Measurements from ENCODE around the gene HSH2D.
A peak's percentile ranks its signal among the peaks of the same experiment; 100 is the strongest.
"Not testable (repeated sequence)": the region's sequence is repeated elsewhere in the genome, so short reads cannot be mapped to it uniquely, and the experiment has no call there.

Gene HSH2D

DNA sequence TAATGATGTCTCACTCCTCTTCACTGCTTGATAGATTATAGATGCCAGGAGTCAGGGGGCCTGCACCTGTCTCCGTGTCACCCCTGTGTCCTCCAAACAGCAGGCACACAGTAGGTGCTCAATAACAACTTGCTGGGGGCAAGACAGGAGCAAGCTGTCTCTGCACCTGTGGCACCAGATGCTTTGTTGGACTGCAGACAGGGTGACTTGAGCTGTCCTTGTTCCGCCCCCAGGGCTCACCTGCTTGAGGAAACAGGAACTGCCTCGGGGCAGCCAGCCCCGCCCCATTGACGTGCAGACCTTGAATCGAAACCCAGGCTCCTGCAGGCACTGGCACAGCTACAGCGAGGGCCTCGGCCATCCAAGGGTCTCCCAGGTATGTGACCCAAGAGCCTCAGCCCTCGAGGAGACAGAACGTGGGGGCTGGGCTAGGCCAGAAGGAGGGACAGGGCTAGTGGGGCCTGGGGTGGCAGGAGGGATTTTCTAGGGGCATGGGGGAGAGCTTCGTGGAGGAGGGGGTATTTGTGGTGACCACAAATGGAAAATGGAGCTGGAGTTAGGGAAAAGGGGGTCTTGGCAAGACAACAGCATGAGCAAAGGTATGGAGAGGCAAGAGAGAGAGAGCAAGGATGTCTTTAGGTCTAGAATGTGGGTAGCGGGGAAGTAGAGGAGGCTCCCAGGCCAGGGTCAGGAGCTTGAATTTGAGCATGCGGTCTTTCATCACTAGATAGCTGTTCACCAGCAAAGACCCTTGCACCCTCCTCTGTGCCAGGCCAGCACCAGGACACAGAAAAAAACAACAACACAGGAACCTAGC lies at the start of gene HSH2D:
Gene HSH2D (plus strand): TSS at position 287 of the 817 bp plus-strand sequence. CDS start 5,066 bp downstream, outside the sequence.
- DNase-seq (ENCODE audit: low spot score) = no peak

DNA sequence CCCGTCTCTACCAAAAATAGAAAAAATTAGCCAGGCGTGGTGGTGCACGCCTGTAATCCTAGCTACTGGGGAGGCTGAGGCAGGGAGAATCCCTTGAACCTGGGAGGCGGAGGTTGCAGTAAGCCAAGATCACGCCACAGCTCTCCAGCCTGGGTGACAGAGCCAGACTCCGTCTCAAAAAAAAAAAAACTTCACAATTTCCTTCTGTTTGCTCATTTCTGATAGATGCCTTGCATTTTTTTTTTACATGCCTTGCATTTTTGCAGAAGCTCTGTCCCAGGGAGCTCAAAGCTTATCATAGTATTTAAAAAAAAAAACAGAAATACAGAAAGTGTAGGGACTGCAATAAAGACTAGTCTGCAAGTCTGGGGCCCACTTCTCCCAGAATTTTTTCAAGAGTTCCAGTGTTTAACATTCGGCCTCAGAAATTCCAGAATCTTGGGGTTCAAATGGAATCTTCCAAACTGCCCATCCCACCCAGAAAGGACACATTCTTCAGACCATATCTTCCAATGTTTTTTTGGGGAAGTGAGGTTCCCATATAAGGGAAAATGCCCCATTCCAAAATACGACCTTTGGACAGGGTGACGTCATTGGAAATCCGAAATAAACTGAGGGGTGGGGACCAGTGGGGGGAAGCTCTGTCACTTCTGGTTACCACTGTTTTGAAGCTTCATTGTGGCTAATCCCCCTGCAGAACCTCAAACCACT lies 49.0 kb upstream of the HSH2D start:
- DNase-seq (ENCODE audit: low spot score) = peak; percentile 41

DNA sequence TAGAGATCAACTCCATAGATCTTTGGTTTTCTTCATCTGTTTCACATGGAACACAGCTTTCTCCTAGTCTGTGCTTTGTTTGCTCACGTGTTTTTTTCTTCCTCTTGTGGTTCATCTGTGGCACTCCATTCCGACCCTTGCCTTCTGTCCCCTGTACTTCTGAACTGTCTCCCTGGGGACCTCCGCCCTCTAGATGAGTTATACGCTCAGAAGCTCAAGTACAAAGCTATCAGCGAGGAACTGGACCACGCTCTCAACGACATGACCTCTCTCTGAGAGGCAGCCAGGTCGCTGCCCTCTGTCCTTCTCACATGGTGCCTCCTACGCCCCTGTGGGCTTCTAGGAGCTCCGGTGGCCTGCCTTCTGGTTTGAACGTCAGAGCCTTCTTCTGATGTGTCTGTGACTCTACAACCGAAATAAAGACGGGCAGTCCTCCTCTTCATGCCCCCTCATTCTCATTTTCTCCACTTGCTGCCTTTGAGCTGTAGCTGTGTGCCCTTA lies 48.4 kb upstream of the HSH2D start:
- no peak for DNase-seq (ENCODE audit: low spot score)

DNA sequence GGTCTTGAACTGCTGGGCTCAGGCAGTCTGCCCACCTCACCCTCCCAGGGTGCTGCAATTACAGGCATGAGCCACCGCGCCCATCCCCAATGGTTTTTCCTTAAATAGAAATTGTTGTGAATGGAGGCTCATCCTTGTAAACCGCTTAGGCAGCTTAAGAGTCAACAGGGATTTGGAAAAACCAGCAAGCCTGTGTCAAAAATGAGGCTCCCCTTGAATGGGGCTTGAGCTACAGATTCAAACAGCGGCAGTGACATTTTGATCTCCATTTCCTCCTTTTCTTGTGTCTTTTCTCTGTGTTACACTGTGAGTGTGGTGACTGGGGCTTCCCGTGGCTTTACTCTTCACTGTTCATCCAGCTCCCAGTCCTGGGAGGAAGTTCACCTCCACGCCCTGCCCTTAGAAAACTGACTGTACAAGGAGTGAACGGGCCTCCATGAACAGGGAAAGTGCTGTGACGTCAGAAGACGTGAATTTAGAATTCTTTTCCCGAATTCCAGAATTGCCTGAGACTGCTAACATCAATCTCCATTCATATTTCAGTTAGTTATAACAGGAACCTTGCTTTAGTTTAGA lies 47.1 kb upstream of the HSH2D start:
- no peak for DNase-seq (ENCODE audit: low spot score)

DNA sequence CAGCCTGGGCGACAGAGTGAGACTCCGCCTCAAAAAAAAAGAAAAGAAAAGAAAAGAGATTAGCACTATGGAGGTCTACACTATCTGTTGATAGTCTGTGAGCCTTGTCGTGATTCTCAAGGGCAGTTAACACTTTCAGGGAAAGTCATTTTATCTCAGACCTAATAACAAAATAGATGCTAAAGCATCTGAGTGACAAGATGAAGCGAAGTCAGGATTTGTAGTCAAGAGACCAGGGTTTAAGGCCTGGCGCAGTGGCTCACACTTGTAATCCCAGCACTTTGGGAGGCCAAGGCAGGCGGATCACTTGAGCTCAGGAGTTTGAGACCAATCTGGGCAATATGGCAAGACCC lies 45.1 kb upstream of the HSH2D start:
- DNase-seq (ENCODE audit: low spot score) = no peak

DNA sequence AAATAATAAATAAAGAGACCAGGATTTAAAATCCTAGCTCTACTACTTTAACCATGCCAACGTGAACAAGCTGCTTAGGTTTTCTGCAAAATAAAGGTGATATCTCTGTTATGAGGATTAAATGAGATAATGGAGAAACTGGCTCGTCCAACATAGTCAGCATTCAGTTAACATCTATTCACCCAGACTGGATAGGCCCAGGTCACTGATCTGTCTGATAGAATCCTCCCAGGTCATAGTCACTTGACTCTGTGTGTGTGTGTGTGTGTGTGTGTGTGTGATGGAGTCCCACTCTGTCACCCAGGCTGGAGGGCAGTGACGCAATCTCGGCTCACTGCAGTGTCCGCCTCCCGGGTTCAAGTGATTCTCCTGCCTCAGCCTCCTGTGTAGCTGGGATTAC lies 44.7 kb upstream of the HSH2D start:
- no peak for DNase-seq (ENCODE audit: low spot score)

DNA sequence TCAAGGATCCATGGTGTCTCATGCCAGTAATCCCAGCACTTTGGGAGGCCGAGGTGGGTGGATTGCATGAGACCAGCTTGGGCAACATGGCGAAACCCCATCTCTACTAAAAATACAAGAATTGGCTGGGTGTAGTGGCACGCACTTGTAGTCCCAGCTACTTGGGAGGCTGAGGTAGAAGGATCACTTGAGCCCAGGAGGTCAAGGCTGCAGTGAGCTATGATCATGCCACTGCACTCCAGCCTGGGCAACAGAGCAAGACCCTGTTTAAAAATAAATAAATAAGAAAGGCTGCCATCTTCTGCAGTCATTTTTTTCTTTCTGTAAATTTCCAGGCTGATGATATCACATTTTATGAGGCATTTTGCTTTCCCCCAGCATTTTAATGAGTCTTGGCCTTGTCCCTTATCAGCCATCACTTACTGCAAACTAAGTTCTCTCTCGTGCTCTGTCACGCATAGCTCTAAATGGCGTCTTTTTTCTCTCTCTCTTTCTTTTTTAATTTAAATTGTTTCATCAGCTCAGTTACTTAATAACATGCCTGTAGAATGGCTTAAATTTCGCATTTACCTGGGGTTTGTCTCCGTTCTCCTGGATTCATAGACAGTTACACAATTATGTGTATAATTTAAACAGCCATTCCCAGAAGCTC lies 44.0 kb upstream of the HSH2D start:
- not testable (repeated sequence) for DNase-seq (ENCODE audit: low spot score)

DNA sequence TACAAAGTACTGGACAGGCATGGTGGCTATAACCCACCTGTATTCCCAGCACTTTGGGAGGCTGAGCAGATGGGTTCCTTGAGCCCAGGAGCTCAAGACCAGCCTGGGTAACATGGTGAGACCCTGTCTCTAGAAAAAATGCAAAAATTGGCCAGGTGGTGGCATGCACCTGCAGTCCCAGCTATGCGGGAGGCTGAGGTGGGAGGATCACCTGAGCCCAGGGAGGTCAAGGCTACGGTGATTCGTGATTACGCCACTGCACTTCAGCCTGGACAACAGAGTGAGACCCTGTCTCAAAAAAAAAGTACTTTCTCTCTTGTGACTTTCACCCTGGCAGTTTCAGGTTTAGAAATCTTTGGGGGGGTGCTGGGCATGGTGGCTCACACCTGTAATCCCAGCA lies 43.0 kb upstream of the HSH2D start:
- DNase-seq (ENCODE audit: low spot score) = no peak

DNA sequence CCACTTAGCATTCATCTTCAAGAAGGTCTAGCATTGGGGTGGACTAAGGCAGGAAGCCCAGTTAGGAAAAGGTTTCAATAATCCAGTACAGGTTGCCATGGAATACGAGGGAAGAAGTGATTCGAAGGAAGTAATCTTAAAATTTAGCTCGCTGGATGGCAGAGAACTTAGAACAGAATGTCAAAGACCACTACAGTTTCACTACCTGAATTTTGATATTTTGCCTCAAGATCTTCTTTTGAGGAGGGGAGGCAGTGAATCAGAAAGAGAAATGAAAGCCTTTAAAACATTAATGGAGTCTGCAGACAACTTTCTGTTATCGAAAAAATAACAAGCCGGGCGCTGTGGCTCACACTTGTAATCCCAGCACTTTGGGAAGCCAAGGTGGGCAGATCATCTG lies 38.8 kb upstream of the HSH2D start:
- DNase-seq (ENCODE audit: low spot score) = no peak

DNA sequence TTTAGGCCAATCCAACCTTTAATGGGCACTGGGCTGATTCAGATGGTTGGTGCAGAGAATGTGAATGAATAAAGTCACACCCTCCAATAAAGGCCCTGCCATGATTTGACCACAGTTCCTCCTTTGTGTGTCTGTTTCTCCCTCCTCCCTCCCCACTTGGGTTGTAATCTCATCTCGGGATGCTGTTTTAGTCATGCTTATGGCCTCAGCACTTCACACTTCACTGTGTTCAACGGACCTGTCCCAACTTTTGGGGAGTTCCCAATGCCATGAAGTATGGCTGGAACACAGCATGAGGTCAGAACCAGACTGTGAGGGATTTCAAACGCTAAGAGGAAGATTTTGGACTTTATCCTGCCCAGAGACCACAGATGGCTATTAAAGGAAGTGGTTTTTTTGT lies 37.4 kb upstream of the HSH2D start:
- no peak for DNase-seq (ENCODE audit: low spot score)

GRCh38 chr19:16111160-16111908 lies 32.2 kb upstream of the HSH2D start, which contains the start of gene RAB8A:
Gene RAB8A, plus strand, starts transcription at chr19:16111889. Its CDS starts 13 bp downstream, at chr19:16111902.
- DNase-seq (ENCODE audit: low spot score) = peak; percentile 99

DNA sequence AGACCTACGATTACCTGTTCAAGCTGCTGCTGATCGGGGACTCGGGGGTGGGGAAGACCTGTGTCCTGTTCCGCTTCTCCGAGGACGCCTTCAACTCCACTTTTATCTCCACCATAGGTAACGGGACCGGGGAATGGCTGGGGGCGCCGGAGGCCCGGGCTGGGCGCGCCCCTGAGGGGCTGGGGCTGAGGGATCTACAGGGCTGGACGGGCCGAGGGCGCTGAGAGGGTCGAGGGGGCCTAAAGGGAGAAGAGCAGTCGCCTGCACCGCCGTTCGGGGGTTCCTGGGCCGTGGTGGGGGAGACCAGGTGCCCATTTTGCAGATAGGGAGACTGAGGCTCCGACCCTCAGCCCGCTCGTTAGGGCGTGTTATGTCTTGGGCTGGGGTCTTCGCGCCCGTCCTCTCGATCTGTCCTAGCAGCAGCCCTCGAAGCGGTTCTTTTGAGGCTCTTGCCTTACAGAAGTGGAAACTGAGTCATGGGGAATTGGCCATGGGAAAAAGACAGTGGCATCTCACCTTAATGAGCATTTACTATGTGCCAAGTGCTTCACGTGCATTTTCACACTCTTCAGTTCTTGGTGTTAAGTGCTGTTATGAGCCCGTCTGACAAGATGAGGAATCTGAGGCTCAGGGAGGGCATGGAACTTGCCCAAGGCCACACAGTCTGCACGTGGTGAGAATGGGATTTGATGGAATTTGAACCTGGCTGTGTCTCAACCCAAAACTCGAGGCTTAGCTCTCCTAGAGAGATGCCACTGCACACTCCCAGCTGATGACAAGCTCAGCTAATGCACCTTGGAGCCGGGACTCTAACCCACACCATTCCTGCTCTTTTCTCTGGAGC lies 31.4 kb upstream of the HSH2D start:
- no peak for DNase-seq (ENCODE audit: low spot score)

DNA sequence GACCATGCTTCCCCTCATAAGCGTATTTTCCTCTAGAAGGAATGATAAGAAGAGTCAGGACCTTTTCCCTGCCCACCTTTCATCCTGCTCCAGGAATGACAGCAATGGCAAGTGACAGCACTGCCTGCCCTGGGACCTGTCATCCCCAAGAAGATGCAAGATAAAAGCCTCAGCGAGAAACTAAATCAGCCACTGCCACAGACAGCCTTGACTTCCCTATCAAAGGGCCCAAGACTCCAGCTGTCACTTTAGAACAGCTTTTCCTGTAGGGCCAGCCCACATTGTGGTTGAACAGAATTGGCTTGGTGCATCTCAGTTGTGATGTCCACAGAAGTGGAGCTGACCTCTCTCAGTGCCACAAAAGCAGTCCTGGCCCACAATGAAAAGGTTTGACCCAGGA lies 30.7 kb upstream of the HSH2D start:
- no peak for DNase-seq (ENCODE audit: low spot score)

DNA sequence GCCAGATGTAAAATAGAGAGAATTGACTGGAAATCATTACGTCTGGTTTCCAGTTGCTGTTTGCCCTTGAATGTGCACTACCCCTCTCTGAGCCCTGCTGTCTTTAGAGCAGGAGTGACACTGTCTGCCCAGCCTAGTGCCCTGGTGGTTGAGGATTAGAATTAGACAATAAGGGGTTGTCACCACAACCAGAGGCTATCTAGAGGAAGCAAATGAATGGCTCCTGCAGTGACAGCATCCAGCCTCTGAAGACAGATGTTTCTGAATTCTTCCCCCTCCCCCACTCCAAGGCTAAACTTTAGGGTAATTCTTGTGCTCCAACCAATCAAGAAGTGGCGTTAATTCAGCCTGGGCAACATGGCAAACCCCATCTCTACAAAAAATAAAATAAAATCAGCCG lies 29.8 kb upstream of the HSH2D start:
- no peak for DNase-seq (ENCODE audit: low spot score)

GRCh38 chr19:16115301-16116039 lies 28.0 kb upstream of the HSH2D start:
- no peak for DNase-seq (ENCODE audit: low spot score)

DNA sequence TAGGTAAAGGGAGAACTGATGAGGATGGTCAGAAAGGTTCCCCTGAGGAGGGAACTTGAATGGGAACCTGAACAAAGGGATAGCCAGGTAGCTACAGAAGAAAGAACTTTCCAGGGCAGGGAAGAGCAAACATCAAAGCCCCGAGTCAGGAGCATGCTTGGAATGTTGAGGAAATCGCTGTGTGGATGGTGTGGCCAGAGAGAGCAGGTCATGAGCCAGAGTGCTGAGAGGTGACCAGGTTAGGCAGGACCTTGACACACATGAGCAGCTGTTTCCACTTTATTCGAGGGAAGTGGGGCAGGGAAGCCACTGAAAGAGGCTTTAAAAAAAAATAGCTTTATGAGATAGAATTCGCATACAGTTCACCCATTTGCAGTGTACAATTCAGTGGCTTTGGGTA lies 27.4 kb upstream of the HSH2D start:
- no peak for DNase-seq (ENCODE audit: low spot score)

GRCh38 chr19:16117594-16118033 lies 25.9 kb upstream of the HSH2D start:
- no peak for DNase-seq (ENCODE audit: low spot score)

DNA sequence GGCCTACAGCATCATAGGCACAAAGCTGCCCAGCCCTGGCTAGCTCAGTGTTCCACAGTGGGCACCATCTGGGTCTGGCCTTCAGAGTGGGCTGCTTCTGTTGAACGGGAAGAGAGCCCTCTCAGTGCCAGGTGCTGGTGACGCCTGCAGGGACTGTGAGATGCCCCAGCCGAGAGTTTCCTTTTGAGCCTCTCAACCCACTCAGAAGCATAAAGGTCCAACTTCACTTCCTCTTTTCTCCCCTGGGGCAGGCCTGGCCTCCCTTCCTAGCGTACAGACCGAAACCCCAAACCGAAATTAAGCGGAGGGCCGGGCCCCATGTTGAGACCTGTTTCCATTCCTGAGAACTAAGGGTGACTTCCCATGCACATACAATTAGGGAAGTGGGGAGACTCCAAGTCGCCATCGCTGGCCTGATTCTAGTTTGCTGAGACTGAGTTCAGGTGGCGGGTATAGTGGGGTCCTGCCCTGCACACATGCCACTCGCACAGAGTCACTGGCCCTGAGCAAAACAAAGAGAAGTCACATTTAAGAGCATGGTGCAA lies 24.9 kb upstream of the HSH2D start:
- DNase-seq (ENCODE audit: low spot score) = no peak

- not testable (repeated sequence) for DNase-seq (ENCODE audit: low spot score)
Observed at GRCh38 chr19:16119075-16119857, 24.2 kb upstream of the HSH2D start.
